Liver (tissue), 9 donors: ENCODE results near the gene UNC79. TPM values are rescaled to one million over a fixed set of nuclear protein-coding genes. Genes with fewer than 3 reads are reported as not detected.

ENCODE experiments used
- DNase-seq: peaks from one replicate; pipeline ENCODE4 v3.0.0-alpha.2; 2017; ENCODE audit warnings: low spot score
- H3K27ac ChIP-seq, 2 donors: one replicate each; pipeline ENCODE4 v1.7.0; 2013; ENCODE audit warnings: inconsistent platforms in 2 of 2, low read length in 2 of 2, control low read depth in 1 of 2, low read depth in 1 of 2, mild to moderate bottlenecking in 1 of 2
- H3K27me3 ChIP-seq, 4 donors: one replicate each; pipeline versions ENCODE4 v1.6.1 to v1.7.0; 2013; ENCODE audit warnings: low read length in 3 of 4, inconsistent platforms in 1 of 4, mild to moderate bottlenecking in 1 of 4, moderate library complexity in 1 of 4; ENCODE audit not compliant: control insufficient read depth in 4 of 4, insufficient read depth in 4 of 4
- H3K36me3 ChIP-seq, 4 donors: one replicate each; pipeline versions ENCODE4 v1.6.1 to v1.7.0; 2013; ENCODE audit warnings: low read length in 3 of 4, mild to moderate bottlenecking in 3 of 4, low read depth in 1 of 4, moderate library complexity in 1 of 4; ENCODE audit not compliant: control insufficient read depth in 4 of 4, insufficient read depth in 3 of 4
- H3K4me1 ChIP-seq, 4 donors: one replicate each; pipeline versions ENCODE4 v1.6.1 to v1.7.0; 2013; ENCODE audit warnings: low read length in 3 of 4, mild to moderate bottlenecking in 3 of 4, moderate library complexity in 1 of 4; ENCODE audit not compliant: control insufficient read depth in 4 of 4, insufficient read depth in 4 of 4
- H3K4me3 ChIP-seq, 3 donors: one replicate each; pipeline versions ENCODE4 v1.6.1 to v1.7.0; 2013; ENCODE audit warnings: low read length in 3 of 3, control low read depth in 1 of 3, low read depth in 1 of 3, mild to moderate bottlenecking in 1 of 3
- H3K9ac ChIP-seq, 2 donors: one replicate each; pipeline ENCODE4 v1.7.0; 2013; ENCODE audit warnings: low read length in 2 of 2, mild to moderate bottlenecking in 2 of 2, moderate library complexity in 2 of 2, control low read depth in 1 of 2, low read depth in 1 of 2
- H3K9me3 ChIP-seq, 4 donors: one replicate each; pipeline versions ENCODE4 v1.6.1 to v1.7.0; 2013; ENCODE audit warnings: low read length in 3 of 4; ENCODE audit not compliant: control insufficient read depth in 4 of 4
- EGR1 ChIP-seq, 2 donors: IDR thresholded peaks; 2 replicates each; pipeline ENCODE4 v1.6.1; 2016 to 2018; ENCODE audit warnings: antibody characterized with exemption in 2 of 2, low read depth in 2 of 2
- FOXA1 ChIP-seq: IDR thresholded peaks from 2 replicates; pipeline ENCODE4 v1.6.1; 2016; ENCODE audit warnings: antibody characterized with exemption
- GABPA ChIP-seq, 2 donors: IDR thresholded peaks in 1 of 2; conservative IDR thresholded peaks in 1 of 2; 2 replicates each; pipeline ENCODE4 v1.6.1; 2016; ENCODE audit warnings: antibody characterized with exemption in 2 of 2, mild to moderate bottlenecking in 1 of 2, moderate library complexity in 1 of 2
- HNF4G ChIP-seq: IDR thresholded peaks from 2 replicates; pipeline ENCODE4 v1.6.1; 2016; ENCODE audit warnings: antibody characterized with exemption
- JUND ChIP-seq, 2 donors: IDR thresholded peaks; 2 replicates each; pipeline ENCODE4 v1.6.1; 2016; ENCODE audit warnings: antibody characterized with exemption in 2 of 2
- NR2F2 ChIP-seq: IDR thresholded peaks from 2 replicates; pipeline ENCODE4 v1.6.1; 2016; ENCODE audit warnings: antibody characterized with exemption
- RAD21 ChIP-seq, 2 donors: IDR thresholded peaks; 2 replicates each; pipeline ENCODE4 v1.6.1; 2016; ENCODE audit warnings: antibody characterized with exemption in 2 of 2, mild to moderate bottlenecking in 2 of 2
- RXRA ChIP-seq, 2 donors: IDR thresholded peaks; 2 replicates each; pipeline ENCODE4 v1.6.1; 2017 to 2018; ENCODE audit warnings: antibody characterized with exemption in 2 of 2, mild to moderate bottlenecking in 1 of 2
- YY1 ChIP-seq: IDR thresholded peaks from 2 replicates; pipeline ENCODE4 v1.6.1; 2016; ENCODE audit warnings: antibody characterized with exemption, mild to moderate bottlenecking
- polyA plus RNA-seq, 2 donors: library from polyadenylated mRNA; stranded (reverse) in 1 of 2; unstranded in 1 of 2; fragments of 200-250 nt in 1 of 2; fragments of >200 nt in 1 of 2; fragmentation: Nextera tagmentation in 1 of 2; extraction: Ambion mirVana in 1 of 2; gene quantifications; one replicate each; pipeline versions ENCODE4 v1.2.1 to v1.2.3, GENCODE V29; 2013 to 2015
- total RNA-seq, 2 donors: library from RNA; depleted of rRNA; stranded (reverse); fragments of >200 nt; gene quantifications; one replicate each; pipeline ENCODE4 v1.2.3, GENCODE V29; 2014
- TF ChIP-seq, protein P1 (sequence below): IDR thresholded peaks from 2 replicates; pipeline ENCODE4 v1.6.1; 2016; ENCODE audit warnings: antibody characterized with exemption, mild to moderate bottlenecking
- TF ChIP-seq, protein P2 (sequence below): IDR thresholded peaks from 2 replicates; pipeline ENCODE4 v1.6.1; 2016; ENCODE audit warnings: antibody characterized with exemption
- TF ChIP-seq, protein P3 (sequence below): IDR thresholded peaks from 2 replicates; pipeline ENCODE4 v1.6.1; 2016; ENCODE audit warnings: antibody characterized with exemption
- TF ChIP-seq, protein P4 (sequence below): IDR thresholded peaks from 2 replicates; pipeline ENCODE4 v1.6.1; 2016; ENCODE audit warnings: antibody characterized with exemption
- TF ChIP-seq, protein P5 (sequence below): fragments of 150-350 bp; IDR thresholded peaks from 2 replicates; pipeline ENCODE4 v1.5.1; 2017; ENCODE audit warnings: improper control_type of control experiment, low read depth, low read length; ENCODE audit not compliant: missing input control
- donor health status: healthy.
- donor health status: healthy.
- donor health status: healthy.
- donor health status: healthy.
- donor health status: healthy.

The UNC79 gene
- total and polyA plus RNA-seq, 4 donors, result 0.01 to 0.08 (median 0.05) TPM; not detected in 1

DNA sequence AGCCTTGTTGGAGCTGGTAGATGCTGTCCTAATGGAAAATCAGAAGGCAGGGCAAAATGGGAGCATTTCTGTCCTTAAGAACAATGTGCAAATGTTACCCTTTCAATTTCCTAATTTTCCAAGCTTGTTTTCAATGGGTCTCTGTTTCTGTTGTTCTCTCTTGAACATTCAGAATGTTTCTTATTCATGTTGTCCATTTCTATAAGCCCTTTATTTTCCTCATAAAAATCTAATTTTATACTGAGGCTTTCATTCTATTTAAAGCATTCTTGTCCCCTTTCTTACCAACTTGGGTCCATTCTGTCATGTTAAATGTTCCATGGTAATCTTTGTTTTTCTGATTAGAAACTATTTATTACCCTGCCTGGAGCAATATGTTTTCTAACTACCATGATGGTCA is 232.6 kb downstream of the UNC79 start:
- Histone ChIP-seq H3K4me3 (no peak overlapping the region), H3K36me3 (no peaks in the 10 kb centered on the region), H3K9ac (no peak overlapping the region), H3K27ac (no peak overlapping the region), H3K27me3 (peaks cover 0 to 5% (median 0%) of the 10 kb centered on the region in 4 donors), H3K4me1 (no peaks in the 10 kb centered on the region), H3K9me3 (peaks cover 0 to 9% (median 0%) of the 10 kb centered on the region in 4 donors)
- no peak for DNase-seq
- no peak for TF ChIP-seq YY1
- no peak for TF ChIP-seq FOXA1
- no peak for TF ChIP-seq EGR1 (IDR thresholded peaks at IDR 0.05; ENCODE audit: low read depth in 2 of 2)
- no peak for TF ChIP-seq NR2F2
- no peak for TF ChIP-seq RXRA (IDR thresholded peaks at IDR 0.05)
- TF ChIP-seq, protein P1, sequence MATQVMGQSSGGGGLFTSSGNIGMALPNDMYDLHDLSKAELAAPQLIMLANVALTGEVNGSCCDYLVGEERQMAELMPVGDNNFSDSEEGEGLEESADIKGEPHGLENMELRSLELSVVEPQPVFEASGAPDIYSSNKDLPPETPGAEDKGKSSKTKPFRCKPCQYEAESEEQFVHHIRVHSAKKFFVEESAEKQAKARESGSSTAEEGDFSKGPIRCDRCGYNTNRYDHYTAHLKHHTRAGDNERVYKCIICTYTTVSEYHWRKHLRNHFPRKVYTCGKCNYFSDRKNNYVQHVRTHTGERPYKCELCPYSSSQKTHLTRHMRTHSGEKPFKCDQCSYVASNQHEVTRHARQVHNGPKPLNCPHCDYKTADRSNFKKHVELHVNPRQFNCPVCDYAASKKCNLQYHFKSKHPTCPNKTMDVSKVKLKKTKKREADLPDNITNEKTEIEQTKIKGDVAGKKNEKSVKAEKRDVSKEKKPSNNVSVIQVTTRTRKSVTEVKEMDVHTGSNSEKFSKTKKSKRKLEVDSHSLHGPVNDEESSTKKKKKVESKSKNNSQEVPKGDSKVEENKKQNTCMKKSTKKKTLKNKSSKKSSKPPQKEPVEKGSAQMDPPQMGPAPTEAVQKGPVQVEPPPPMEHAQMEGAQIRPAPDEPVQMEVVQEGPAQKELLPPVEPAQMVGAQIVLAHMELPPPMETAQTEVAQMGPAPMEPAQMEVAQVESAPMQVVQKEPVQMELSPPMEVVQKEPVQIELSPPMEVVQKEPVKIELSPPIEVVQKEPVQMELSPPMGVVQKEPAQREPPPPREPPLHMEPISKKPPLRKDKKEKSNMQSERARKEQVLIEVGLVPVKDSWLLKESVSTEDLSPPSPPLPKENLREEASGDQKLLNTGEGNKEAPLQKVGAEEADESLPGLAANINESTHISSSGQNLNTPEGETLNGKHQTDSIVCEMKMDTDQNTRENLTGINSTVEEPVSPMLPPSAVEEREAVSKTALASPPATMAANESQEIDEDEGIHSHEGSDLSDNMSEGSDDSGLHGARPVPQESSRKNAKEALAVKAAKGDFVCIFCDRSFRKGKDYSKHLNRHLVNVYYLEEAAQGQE, result no peak
- TF ChIP-seq JUND (IDR thresholded peaks at IDR 0.05), result no peak
- TF ChIP-seq, protein P2, sequence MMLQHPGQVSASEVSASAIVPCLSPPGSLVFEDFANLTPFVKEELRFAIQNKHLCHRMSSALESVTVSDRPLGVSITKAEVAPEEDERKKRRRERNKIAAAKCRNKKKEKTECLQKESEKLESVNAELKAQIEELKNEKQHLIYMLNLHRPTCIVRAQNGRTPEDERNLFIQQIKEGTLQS, result no peak
- TF ChIP-seq, protein P3, sequence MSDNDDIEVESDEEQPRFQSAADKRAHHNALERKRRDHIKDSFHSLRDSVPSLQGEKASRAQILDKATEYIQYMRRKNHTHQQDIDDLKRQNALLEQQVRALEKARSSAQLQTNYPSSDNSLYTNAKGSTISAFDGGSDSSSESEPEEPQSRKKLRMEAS, result no peak
- TF ChIP-seq, protein P4, sequence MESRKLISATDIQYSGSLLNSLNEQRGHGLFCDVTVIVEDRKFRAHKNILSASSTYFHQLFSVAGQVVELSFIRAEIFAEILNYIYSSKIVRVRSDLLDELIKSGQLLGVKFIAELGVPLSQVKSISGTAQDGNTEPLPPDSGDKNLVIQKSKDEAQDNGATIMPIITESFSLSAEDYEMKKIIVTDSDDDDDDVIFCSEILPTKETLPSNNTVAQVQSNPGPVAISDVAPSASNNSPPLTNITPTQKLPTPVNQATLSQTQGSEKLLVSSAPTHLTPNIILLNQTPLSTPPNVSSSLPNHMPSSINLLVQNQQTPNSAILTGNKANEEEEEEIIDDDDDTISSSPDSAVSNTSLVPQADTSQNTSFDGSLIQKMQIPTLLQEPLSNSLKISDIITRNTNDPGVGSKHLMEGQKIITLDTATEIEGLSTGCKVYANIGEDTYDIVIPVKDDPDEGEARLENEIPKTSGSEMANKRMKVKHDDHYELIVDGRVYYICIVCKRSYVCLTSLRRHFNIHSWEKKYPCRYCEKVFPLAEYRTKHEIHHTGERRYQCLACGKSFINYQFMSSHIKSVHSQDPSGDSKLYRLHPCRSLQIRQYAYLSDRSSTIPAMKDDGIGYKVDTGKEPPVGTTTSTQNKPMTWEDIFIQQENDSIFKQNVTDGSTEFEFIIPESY, result no peak
- TF ChIP-seq RAD21 (IDR thresholded peaks at IDR 0.05), result no peak
- TF ChIP-seq GABPA (IDR thresholded peaks at IDR 0.05 in 1 of 2, conservative IDR thresholded peaks at IDR 0.05 in 1 of 2), result no peak
- no peak for TF ChIP-seq HNF4G

DNA sequence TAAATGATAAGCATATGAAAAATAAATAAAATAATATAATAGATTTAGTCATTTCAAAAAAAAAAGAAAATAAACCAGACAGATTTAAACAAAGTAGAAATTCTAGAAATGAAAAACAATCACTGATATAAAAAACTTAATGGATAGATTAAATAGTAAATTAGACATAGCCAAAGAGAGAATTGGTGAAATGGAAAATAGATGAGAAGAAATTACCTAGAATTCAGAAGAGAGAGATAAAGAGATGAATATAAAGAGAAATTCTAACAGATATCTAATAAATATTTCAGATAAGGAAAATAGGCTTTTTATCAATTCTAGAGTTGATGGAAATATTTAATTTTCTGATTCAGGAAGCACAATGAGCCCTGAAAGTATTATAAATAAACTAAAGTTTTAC is 234.4 kb downstream of the UNC79 start:
- TF ChIP-seq, protein P5, sequence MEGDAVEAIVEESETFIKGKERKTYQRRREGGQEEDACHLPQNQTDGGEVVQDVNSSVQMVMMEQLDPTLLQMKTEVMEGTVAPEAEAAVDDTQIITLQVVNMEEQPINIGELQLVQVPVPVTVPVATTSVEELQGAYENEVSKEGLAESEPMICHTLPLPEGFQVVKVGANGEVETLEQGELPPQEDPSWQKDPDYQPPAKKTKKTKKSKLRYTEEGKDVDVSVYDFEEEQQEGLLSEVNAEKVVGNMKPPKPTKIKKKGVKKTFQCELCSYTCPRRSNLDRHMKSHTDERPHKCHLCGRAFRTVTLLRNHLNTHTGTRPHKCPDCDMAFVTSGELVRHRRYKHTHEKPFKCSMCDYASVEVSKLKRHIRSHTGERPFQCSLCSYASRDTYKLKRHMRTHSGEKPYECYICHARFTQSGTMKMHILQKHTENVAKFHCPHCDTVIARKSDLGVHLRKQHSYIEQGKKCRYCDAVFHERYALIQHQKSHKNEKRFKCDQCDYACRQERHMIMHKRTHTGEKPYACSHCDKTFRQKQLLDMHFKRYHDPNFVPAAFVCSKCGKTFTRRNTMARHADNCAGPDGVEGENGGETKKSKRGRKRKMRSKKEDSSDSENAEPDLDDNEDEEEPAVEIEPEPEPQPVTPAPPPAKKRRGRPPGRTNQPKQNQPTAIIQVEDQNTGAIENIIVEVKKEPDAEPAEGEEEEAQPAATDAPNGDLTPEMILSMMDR, result no peak
- TF ChIP-seq JUND (IDR thresholded peaks at IDR 0.05), result no peak
- TF ChIP-seq EGR1 (IDR thresholded peaks at IDR 0.05; ENCODE audit: low read depth in 2 of 2), result no peak
- TF ChIP-seq, protein P4, result no peak
- no peaks in the 10 kb centered on the region for H3K36me3 ChIP-seq
- H3K9ac ChIP-seq, result no peak overlapping the region
- H3K27ac ChIP-seq, result no peak overlapping the region
- H3K9me3 ChIP-seq, result peaks cover 0 to 9% (median 0%) of the 10 kb centered on the region in 4 donors
- H3K4me3 ChIP-seq, result no peak overlapping the region
- H3K4me1 ChIP-seq, result no peaks in the 10 kb centered on the region
- H3K27me3 ChIP-seq, result peaks cover 0 to 7% (median 0%) of the 10 kb centered on the region in 4 donors
- DNase-seq, result no peak
